ENCODE data around the gene SBK1.

GRCh38 chr16:28285649-28286048 is 6.7 kb upstream of the SBK1 start:
- TF ChIP-seq PKNOX1 (IDR thresholded peaks at IDR 0.05) (no peak), SP1 (IDR thresholded peaks at IDR 0.05) (no peak), BHLHE40 (IDR thresholded peaks at IDR 0.05; ENCODE audit: borderline replicate concordance) (no peak), ELF4 (IDR thresholded peaks at IDR 0.05) (no peak), LEF1 (IDR thresholded peaks at IDR 0.05; ENCODE audit: borderline replicate concordance) (no peak), FOXK2 (IDR thresholded peaks at IDR 0.05) (no peak), ZNF384 (IDR thresholded peaks at IDR 0.05) (no peak), HDGF (IDR thresholded peaks at IDR 0.05; ENCODE audit: borderline replicate concordance) (no peak), CTBP1 (IDR thresholded peaks at IDR 0.05; ENCODE audit: borderline replicate concordance) (no peak), NFRKB (IDR thresholded peaks at IDR 0.05) (no peak)

Data from HEK293T (cell line).